Measurements from ENCODE around the gene NPY1R.

DNA sequence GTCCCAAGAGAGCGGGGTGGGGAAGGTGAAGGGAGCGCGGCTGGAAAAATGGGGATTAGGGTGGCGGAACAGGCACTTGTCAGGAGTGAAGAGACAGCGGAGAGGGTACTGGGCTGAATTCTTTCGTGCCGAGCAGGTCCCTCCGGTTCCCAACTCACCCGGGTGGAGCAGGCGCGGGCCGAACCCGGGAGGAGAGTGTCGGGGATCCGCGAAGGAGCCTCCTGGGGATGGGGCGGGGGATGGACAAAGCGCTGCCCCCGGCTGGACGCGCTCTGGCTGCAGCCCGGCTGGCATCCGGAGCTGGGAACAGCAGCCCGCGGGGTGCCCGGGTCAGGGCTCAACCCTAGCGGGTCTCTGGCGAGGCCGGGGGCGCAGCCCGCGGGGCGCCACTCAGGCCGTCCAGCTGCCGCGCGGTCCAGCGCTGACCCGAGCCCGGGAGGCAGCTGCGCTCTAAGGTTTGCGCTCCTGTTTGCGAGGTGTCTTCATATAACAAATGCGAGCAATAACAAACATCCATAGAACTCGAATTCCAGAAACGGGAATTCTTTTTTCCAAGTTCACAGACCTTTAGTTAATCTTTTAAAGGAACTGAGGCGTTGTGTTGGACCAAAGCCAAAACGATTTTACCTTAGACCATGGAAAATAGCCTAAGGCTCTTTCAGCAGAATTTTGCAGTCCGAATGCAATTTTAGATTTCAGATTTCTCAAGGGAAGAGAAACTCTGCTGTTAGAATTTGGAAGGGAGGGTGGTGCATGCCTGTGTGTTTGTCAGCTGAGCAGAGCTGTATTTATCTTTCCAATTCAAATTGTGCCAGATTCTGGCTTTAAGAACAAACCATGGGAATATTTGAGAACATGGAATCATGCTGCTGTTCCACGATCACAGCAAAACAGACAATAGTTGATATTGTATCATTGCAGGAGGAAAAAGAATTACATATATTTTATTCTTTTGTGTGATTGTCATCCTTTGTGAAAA, 12.0 kb upstream of the NPY1R start:
- TF ChIP-seq, protein P1, sequence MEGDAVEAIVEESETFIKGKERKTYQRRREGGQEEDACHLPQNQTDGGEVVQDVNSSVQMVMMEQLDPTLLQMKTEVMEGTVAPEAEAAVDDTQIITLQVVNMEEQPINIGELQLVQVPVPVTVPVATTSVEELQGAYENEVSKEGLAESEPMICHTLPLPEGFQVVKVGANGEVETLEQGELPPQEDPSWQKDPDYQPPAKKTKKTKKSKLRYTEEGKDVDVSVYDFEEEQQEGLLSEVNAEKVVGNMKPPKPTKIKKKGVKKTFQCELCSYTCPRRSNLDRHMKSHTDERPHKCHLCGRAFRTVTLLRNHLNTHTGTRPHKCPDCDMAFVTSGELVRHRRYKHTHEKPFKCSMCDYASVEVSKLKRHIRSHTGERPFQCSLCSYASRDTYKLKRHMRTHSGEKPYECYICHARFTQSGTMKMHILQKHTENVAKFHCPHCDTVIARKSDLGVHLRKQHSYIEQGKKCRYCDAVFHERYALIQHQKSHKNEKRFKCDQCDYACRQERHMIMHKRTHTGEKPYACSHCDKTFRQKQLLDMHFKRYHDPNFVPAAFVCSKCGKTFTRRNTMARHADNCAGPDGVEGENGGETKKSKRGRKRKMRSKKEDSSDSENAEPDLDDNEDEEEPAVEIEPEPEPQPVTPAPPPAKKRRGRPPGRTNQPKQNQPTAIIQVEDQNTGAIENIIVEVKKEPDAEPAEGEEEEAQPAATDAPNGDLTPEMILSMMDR (IDR thresholded peaks at IDR 0.05; ENCODE audit: low read depth, low read length): no peak
- TF ChIP-seq EZH2phosphoT487 (IDR thresholded peaks at IDR 0.05; ENCODE audit: low read depth): no peak

Measured in OCI-LY3 (cell line).